DMS 273 treated with DMSO at 0.1 percent for 48 hours (cell line): ENCODE data around the gene BAIAP2.

Experiments used
- DNase-seq: peaks from one replicate; lab custom pipeline; 2025; lab: John Stamatoyannopoulos, UW

BAIAP2 gene

DNA sequence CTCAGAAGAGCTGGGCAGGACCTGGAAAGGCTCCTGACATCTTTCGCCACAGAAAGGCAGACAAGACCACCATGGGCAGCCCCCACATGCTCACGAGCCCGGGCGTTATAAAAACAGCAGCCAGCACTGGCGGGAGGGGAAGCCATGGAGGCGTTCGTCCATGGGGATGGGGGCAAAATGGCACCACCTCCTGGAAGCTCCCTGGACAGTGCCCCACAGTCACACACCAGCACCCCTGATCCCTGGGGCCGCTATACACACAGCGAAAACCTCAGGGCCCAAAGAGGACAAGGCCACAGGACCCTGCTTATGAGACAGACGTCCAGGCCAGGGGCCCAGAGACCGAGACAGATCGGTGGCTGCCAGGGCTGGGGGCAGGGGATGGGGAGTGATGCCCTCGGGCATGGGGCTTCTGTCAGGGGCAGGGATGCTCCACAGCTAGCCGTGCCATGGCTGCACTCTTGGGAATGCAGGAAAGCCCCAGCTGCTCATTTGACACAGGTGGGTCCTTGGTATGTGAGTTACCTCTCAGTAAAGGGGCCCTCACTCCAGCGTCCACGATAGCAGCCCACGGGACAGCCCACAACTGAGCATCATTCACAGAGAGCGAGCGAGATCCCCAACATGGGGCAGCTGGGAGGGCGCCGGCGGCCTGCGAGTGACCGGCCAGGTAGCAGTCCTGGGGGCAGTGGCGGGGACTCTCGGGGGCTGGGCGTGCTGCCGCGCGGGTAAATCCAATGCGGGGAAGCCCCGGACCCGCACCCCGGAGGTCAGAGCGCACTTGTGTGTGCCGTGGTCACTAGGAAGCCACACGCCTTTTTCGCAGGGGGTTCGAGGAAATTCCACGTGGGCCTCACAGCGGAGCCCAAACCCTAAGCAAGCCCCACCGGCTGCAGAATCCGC lies 124.0 kb downstream of the BAIAP2 start:
- no peak for DNase-seq

DNA sequence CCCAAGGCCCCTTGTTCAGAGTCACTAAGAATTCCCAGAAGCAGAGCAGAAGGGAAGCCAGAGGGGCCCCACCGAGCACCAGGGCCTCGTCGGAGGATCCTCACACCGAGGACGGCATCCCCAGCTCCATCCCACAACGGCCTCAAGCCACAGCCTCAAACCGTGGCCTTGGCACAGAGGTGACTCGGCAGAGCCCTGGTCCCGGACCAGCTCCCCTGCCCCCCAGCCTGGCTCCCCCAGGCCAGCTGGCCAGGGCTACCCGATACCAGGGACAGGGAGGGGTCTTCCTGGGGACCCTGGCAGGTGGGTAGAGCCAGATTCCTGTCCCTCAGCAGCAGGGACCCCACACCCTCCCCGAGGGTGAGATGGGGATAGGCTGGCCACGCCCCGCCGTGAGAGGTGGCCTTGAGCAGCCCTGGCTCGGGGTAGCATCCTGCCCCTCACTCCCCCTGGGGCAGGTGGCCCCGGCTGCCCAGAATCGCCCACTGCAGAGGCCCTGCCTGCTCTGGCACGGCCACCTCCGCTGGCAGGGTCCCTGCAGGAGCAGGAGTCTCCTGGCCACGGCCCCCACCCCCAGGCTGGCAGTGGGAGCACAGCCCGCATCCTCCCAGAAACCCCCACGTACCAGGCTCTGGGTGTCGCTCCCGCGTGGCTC lies 124.8 kb downstream of the BAIAP2 start:
- no peak for DNase-seq

DNA sequence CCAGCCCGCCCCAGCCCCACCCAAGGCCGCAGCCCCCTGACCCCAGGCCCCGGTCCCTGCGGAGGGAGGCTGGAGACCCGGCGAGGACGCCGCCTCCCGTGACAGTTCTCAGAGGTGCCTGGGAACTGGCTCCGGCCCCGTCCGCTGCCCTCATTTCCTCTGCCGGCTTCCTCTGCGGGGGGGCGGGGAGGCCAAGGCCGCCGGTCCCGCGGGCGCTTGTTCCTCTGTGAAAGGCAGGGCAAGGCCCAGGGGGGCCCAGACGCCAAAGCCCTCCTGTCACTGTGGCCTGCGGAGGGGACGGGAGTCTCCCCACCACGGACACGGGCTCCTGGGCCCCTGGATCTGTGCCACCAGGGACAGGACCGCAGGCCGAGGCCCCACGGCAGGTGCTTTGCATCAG lies 125.4 kb downstream of the BAIAP2 start:
- DNase-seq: no peak

DNA sequence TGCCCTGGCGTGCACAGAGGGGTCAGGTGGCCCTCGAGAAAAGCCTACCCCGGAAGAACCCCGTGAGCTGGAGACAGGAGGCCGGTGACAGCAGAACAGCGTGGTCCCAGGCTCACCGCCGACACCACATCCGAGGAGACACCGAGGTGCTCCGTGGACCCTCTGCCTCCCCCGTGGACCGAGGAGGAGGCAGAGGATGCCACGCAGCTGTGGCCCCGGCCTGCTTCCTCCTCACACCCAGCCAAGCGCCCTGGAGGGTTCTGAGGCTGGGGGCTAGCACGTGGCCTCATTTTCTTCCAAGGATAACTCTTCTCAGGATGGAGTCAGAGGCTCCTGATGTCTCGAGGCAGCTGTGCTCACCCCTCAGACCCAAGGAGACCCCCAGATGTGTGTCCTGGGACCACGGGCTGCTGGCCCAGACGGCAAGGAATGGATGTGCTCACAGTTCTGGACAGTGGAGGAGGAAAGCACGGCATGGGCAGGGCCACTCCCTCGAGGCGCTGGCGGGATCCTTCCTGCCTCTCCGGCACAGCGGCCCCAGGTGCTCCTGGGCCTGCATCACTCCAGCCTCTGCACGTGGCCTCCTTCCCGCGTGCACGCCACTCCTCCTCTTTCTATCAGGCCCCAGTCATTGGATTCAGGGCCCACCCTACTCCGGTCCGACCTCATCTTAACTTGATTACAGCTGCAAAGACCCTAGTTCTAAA lies 125.9 kb downstream of the BAIAP2 start:
- no peak for DNase-seq

DNA sequence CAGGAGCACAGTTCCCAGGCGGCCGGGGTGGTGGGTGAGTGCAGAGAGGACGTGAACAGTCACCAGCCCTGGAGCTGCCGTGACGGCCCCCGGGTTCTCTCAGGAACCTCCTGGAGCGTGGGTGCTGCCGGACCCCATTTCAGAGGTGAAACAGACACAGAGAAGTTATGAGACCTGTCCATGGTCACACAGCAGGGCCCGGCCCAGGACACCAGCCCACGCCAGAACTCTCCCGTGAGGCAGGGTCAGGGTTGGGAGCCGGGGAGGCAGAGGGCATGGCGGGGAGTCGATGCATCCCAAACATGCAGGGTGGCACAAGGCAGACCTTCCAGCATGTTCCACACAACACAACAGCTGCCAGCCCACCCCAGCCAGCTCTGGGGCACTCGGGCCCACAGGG lies 126.6 kb downstream of the BAIAP2 start:
- DNase-seq: no peak

DNA sequence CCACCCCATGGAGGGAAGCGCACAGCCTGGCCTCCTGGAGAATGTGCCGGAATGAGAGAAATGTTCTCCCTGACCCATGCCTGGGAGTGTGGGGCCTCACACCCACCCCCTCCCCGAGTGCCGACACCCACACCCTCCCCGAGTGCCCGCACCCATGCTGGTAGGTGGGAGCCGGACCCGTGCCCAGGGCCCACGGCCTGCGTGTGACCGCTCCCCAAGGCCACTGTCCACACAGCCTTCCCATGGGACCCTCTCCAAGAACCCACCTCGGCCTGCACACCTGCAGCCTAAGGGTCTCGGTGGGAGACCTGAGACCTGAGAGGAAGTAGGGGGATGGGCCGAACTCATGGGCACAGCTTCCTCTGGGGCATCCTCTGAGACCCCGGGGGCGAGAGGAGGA lies 127.0 kb downstream of the BAIAP2 start:
- DNase-seq: no peak

DNA sequence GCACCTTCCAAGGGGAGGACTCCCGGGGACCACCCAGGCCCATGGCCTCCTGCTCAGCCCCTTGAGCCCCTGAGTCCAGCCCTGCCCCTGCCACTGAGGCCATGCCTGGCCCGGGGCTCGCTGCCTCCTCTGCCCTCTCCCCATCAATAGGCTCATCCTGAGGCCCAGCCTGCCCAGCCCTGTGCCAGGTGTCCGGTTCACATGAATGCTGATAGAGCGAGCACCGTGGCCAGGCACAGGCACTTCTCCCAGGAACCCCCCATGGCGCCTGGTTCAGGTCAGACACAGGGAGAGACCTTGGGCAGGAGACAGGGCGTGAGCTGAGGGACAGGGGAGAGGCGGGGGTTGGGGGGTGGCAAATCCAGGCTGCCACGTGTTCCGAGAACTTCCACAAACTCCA lies 127.5 kb downstream of the BAIAP2 start:
- no peak for DNase-seq

DNA sequence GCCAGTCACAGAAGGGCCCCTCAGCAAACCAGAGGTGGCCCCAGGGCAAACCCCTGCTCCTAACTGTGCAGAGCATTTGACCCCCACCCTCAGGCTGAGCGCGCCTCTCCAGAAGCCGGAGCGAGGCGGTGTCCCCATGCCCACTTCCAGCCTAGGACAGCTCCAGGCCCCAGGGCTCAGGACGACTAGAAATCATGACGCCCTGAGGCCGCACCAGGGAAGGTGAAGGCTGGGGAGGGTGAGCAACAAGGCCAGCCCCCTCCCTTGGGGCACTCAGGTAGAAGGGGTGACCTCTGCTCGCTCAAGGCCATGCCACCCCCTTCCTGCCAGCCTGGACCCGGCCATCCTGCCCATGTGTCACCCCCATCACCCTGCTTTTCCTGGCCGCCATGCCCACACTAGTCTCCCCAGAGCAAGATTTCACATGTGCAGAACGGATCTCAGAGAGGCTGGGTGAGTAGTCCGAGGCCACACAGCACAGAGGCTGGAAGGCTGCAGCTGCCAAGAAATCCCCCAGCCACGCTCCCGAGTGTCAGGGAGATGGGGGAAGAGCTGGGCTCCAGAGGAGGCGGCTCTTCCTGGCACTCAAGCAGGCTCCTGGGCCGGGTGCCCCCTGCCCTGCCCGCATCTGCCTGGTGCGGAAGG lies 128.2 kb downstream of the BAIAP2 start:
- DNase-seq: no peak

DNA sequence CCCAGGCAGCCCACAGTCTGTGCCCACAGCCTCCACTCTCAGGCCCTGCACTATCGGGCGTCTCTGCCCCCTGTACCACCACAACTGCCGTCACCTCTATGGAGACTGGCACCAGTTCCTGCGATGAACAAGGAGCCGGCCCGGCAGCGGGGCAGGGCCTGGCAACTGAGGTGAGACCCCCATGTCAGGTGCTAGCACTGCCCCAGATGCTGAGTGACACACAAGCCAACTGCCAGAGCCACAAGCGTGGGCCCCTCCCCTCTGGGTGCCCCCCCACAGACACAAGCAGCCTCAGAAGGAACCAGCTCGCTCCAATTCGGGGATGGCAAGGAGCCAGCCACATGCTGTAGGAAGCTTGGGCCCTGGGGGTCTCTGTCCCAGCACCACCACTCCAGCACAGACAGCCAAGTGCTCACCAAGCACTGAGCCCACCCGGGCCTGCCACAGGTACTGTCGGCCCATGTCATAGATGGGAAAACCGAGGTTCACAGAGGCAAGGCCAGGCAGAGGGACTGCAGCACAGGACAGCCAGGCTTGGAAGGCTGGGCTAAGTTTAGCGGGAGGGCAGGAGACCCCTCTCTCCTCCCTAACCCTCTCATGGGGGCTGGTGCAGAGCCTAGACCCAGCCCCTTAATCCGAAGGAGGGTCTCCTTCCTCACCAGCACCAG lies 128.9 kb downstream of the BAIAP2 start:
- no peak for DNase-seq

DNA sequence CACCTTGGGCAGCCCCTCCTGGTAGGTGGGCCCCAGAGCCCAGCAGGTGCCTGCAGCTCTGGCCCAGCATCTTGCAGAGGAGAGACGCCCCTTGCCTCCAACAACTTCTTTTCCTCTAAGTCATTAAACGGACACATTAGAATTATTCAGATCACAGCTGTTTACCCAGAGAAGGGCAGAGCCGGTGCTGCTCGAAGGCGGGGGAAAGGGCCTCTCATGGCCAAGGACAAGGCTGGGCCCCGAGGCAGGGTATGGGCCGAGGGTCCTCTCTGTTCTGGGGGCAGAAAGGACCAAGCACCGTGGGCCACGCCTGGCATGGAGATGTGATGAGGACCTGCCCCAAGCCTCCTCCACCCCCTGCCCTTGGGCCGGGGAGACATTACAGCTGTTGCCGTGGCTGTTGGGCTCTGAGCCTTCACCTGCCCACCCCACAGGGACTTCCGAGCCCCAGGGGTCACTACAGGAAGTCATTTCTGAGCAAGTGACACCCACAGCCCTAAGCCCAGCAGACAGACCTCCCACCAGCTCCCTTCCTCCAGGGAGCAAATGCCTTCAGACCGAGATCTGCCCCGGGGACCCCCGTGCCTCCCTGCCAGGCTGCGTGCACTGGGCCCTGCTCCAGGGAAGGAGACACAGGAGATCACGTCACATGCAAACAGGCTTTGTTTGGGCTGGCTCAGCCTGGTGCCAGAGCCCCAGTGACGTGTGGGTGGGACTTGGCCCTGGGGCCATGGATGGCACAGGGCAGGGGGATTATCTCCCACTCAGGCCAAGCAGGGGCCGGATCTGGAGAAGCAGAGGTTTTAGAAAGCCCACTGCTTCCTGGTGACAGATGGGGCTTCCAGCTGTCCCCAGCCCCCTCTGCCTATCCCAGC lies 129.7 kb downstream of the BAIAP2 start:
- DNase-seq: peak; percentile 36

DNA sequence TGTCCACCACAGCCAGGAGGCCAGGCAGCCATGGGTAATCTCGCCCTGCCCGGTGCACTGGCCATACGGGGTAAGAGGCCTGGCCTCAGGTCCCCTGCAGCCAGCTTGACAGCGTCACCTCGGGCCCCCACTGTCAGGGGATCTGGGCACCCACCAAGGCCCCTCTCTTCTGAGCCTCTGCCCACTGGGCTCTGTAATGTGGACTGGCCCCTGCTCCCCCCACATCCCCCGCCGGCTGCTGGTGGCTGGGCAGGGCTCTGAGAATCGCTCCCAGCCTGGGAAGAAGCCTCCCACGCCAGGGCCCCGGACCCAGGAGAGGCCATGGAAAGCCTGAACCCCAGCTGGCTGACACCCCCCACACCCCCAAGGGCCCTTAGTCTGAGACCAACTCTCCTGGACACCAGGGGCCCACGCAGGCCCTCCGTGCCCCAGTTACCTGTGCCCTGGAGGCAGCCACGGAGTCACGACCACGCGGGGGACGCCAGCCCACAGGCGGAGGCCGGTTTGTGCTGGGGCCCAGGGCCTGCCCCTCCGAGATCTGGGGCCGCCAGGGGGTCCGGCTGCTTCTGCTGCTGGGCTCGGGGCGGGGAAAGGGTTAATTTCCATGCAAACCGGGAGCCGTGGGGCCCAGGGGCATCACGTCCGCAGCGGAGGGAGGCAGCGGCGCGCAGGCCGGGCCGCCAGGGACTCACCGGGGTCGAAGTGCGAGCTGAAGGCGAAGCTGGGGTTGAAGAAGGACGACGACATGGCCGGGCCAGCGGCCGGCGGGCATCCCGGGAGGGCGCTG lies 130.5 kb downstream of the BAIAP2 start, which contains the start of gene PVALEF:
TSS of gene PVALEF (plus strand) at position 262 of the 787 bp plus-strand sequence. CDS start 15,720 bp downstream, outside the sequence.
- no peak for DNase-seq

DNA sequence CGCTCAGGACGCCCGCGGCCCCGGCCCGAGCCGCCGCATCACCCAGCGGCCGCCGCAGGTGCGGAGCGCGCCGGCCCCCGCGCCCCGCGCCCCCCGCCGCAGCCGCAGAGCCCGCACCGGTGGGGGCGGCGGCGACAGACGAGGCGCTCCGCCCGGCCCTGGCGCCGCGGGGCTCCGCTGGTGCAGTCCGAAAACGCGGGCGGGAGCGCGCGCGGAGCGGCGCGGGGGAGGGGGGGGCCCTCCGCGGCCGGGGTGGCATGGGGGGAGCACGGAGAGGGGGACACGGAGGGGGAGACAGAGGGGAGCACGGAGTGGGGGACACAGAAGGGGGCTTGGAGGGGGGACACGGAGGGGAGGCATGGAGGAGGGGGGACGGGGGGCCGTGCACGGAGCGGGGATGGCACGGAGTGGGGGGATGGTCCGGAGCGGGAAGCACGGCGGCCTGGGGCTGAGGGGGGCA lies 131.1 kb downstream of the BAIAP2 start, which contains the start of gene AATK:
TSS of gene AATK (minus strand) at position 189 of the 460 bp plus-strand sequence. CDS start 229 bp downstream, outside the sequence.
- DNase-seq: no peak
